BJ (cell line): ENCODE results near the gene DLGAP1. TPM values are rescaled to one million over a fixed set of nuclear protein-coding genes. Genes with fewer than 3 reads are reported as not detected.

Experiments
- CTCF ChIA-PET: fragments of 350-600 bp; formaldehyde crosslinking; extraction: SDS; loops from one replicate; lab custom pipeline; 2021; ENCODE audit warnings: antibody characterized with exemption, inconsistent platforms; lab: Yijun Ruan, JAX
- POLR2A ChIA-PET: fragments of 300-600 bp; sonication (Branson Sonifier 250); formaldehyde crosslinking; extraction: SDS; loops from one replicate; lab custom pipeline; 2021; ENCODE audit warnings: antibody characterized with exemption; lab: Charles Lee
- DNase-seq: peaks from one replicate; pipeline ENCODE4 v3.0.0-alpha.2; 2011; ENCODE audit warnings: low read depth
- H3K27me3 ChIP-seq: 2 replicates; pipeline ENCODE4 v1.6.0; 2011; ENCODE audit warnings: low read length; ENCODE audit not compliant: control insufficient read depth, insufficient read depth
- H3K36me3 ChIP-seq: 2 replicates; pipeline ENCODE4 v1.5.1; 2011; ENCODE audit warnings: low read length; ENCODE audit not compliant: control insufficient read depth, insufficient read depth
- H3K4me3 ChIP-seq: 2 replicates; pipeline ENCODE4 v1.5.1; 2011; ENCODE audit warnings: low read depth, mild to moderate bottlenecking, control low read depth, low read length
- CTCF ChIP-seq: IDR thresholded peaks from 2 replicates; pipeline ENCODE4 v1.5.1; 2011; ENCODE audit warnings: low read depth, mild to moderate bottlenecking, control low read depth, inconsistent platforms, low read length, moderate library complexity; ENCODE audit not compliant: insufficient read depth
- polyA plus RNA-seq: library from polyadenylated mRNA; depleted of rRNA; stranded (reverse); fragments of >200 nt; gene quantifications from 2 replicates; pipeline ENCODE4 v1.2.3, GENCODE V29; 2011

DLGAP1 gene
- polyA plus RNA-seq, 1 experiment, result 0.02 TPM

GRCh38 chr18:3919396-3920061 lies 535.6 kb downstream of the DLGAP1 start:
- Histone ChIP-seq H3K27me3 (peaks cover 4% of the 10 kb centered on the region), H3K36me3 (no peaks in the 10 kb centered on the region), H3K4me3 (no peak overlapping the region)
- ChIA-PET CTCF (no interaction called here), POLR2A (no interaction called here)
- TF ChIP-seq CTCF, result no peak
- no peak for DNase-seq

- Histone ChIP-seq H3K36me3 (no peaks in the 10 kb centered on the region), H3K27me3 (peaks cover 4% of the 10 kb centered on the region), H3K4me3 (no peak overlapping the region)
- DNase-seq, result no peak
- no peak for TF ChIP-seq CTCF
- ChIA-PET CTCF (no interaction called here), POLR2A (no interaction called here)
These were observed 539.0 kb downstream of the DLGAP1 start for GRCh38 chr18:3916082-3916481.

- no peak for TF ChIP-seq CTCF
- Histone ChIP-seq H3K36me3 (no peaks in the 10 kb centered on the region), H3K4me3 (no peak overlapping the region), H3K27me3 (peaks cover 4% of the 10 kb centered on the region)
- no peak for DNase-seq
- POLR2A ChIA-PET, result no interaction called here
- CTCF ChIA-PET, result no interaction called here
These were observed 540.1 kb downstream of the DLGAP1 start for GRCh38 chr18:3914833-3915610.

- Histone ChIP-seq H3K4me3 (no peak overlapping the region), H3K36me3 (no peaks in the 10 kb centered on the region), H3K27me3 (peaks cover 4% of the 10 kb centered on the region)
- no peak for TF ChIP-seq CTCF
- ChIA-PET CTCF (interaction anchor here (1.9 kb wide), 1 partner anchor 9 kb away, joined by 5 read pairs; no protein-coding TSS in a partner anchor), POLR2A (no interaction called here)
- no peak for DNase-seq
These were observed 541.0 kb downstream of the DLGAP1 start for GRCh38 chr18:3914109-3914508.

GRCh38 chr18:3912705-3913104 lies 542.4 kb downstream of the DLGAP1 start:
- H3K36me3 ChIP-seq, result no peaks in the 10 kb centered on the region
- ChIA-PET CTCF (interaction anchor here (1.9 kb wide), 1 partner anchor 10 kb away, joined by 5 read pairs; no protein-coding TSS in a partner anchor), POLR2A (no interaction called here)
- peaks cover 2% of the 10 kb centered on the region; the same call in 1 of the 2 replicates for H3K27me3 ChIP-seq
- TF ChIP-seq CTCF, result no peak
- no peak overlapping the region for H3K4me3 ChIP-seq
- no peak for DNase-seq
